IPS DF 4.7 (cell line): ENCODE results near the gene MCOLN2.
"Not testable (repeated sequence)": the region's sequence is repeated elsewhere in the genome, so short reads cannot be mapped to it uniquely, and the experiment has no call there.

Source experiments
- DNase-seq: peaks from one replicate; pipeline ENCODE4 v3.0.0-alpha.2; 2013; ENCODE audit warnings: low spot score; ENCODE audit errors: extremely low read depth

The MCOLN2 gene

GRCh38 chr1:84902727-84903126, 94.2 kb downstream of the MCOLN2 start:
- DNase-seq, result not testable (repeated sequence)

GRCh38 chr1:84899969-84900368, 96.9 kb downstream of the MCOLN2 start:
- DNase-seq, result no peak

DNA sequence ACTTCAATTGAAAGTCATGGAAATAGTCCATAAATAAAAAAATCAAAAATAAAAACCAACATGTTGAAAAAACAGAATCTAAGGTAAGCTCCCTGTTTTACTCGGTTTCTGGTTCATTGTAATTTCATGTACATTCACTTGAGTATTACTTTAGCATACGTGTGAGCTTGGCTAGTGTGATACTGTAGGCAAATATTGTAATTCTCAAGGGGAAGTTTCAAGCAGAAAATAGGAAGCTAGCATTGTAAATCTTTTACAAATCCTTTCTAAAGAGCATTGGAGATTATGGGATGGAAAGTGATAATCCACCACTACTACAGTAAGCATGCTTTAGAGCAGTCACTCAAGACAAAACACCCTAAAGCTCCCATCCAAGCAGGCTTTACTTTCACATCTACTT, 100.6 kb downstream of the MCOLN2 start:
- no peak for DNase-seq

DNA sequence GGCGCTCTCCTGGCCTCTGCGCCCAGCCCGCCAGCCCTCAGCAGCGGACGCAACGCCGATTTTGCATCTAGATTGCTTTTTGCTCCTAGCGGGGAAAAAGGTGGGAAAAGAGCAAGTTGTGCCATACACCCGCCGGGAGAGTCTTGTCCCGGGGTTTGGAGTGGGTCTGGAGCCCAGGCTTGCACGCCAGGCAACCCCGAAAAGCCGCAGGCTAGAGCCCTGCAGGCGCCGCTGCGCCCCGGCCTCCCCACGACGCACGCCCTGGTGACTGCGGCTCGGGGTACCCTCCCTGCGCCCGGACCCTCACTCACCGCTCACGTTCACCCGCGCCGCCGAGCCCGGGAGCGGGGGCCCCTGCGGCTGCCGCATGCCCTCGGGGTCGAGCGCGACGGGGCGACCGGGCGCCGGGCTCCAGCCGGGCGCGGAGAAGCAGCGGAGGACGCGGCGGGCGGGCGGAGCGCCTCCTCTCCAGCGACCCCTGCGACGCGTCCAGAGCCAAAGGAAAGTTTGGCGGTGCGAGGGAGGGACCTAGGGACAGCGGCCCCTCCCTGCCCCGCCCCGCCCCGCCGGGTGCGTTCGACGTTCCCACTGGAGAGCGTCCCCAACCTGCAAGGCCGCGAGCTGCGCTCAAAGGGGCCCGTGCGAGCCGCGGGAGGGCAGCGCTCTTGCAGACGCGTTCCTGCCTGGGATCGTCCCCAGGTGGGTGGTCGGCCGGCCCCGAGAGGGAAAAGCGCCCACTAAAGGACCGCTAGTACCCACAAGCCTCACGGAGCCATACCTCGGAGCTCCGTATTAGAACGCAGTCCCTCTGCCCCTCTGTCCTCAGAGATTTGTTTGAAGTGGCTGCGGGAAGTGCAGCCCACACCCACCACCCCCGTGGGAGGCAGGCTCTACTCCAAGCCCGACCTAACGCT, 104.0 kb downstream of the MCOLN2 start, which contains the start of gene LPAR3:
Gene LPAR3, minus strand, starts transcription at position 502 of the 914 bp plus-strand sequence. CDS start 27,086 bp downstream, outside the sequence.
- no peak for DNase-seq

GRCh38 chr1:84890566-84890965, 106.3 kb downstream of the MCOLN2 start:
- DNase-seq, result no peak

DNA sequence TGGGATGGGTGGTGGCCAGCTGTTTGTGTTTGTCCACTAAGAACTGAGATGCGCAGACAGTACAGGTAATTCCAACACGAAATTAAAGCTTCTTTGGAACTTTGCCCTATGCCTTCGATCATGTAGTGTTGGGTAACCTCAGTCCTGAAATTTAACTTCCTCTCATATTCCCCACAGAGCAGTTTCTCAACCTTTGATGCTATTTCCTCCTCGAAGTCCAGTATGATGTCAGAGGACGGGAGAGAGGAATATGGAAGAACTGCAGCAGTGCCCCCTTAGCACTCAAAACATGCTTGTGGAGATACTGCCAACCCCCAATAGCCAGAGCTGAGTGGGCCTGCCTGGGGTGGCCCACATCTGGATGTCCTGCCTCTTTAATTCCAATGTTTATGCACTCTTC, 107.5 kb downstream of the MCOLN2 start:
- DNase-seq, result no peak

- DNase-seq, result no peak
These were observed 108.2 kb downstream of the MCOLN2 start for GRCh38 chr1:84888753-84889152.

GRCh38 chr1:84887261-84887934, 109.5 kb downstream of the MCOLN2 start:
- no peak for DNase-seq

GRCh38 chr1:84885469-84885868, 111.4 kb downstream of the MCOLN2 start:
- DNase-seq, result no peak

GRCh38 chr1:84884671-84885389, 112.1 kb downstream of the MCOLN2 start:
- DNase-seq, result no peak

- no peak for DNase-seq
These were observed 113.6 kb downstream of the MCOLN2 start for GRCh38 chr1:84883286-84883685.

DNA sequence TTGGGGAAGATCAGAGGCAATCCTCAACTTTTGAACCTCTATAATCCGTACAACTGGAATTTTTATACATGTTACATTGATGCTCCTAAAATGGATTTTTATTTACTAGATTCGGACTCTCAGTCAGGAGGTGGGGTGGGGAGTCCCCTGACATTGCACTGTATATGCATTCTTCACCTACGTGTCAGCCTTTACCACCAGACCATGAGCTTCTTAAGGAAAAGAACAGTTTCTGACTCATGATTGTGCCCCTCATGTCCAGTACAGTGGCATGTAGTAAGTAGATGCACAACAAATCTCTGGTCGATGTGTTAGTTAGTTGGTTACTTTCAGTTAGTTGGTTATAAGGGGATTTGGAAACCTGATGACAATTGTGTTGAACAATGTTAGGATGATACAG, 119.3 kb downstream of the MCOLN2 start:
- no peak for DNase-seq

DNA sequence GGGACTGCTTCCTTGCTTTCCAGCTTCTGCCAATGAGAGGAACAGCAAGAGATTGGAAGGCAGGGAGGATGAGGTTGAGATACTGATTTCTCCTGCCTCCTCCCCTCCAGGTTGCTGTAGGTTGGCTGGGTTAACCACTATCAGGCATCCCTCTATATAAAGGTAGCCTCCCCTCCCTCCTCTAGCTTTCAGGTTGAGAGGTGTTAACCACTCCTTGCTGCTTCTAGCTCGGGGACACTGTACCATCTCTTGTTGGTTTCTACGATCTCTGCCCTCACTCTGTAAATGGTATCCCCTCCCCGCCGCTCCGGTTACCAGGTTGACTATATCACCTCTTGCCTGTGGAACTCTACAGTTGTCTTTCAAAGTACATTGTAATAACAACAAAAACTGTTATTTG, 120.6 kb downstream of the MCOLN2 start:
- no peak for DNase-seq
